Fibroblast of lung (primary cell): ENCODE data around the gene PPIP5K1.

ENCODE experiments used
- CTCF ChIP-seq, 2 donors: IDR thresholded peaks in 1 of 2; conservative IDR thresholded peaks in 1 of 2; 1 replicate in 1 of 2; 2 replicates in 1 of 2; pipeline ENCODE4 v1.5.1; 2011 to 2012; ENCODE audit warnings: low read length in 2 of 2, control low read depth in 1 of 2, inconsistent platforms in 1 of 2, low read depth in 1 of 2, mild to moderate bottlenecking in 1 of 2
- EZH2 ChIP-seq: IDR thresholded peaks from 2 replicates; pipeline ENCODE4 v1.5.1; 2012; ENCODE audit warnings: low read length, control low read depth, mild to moderate bottlenecking; ENCODE audit errors: missing control alignments

- TF ChIP-seq CTCF (conservative IDR thresholded peaks at IDR 0.05 in 1 of 2, IDR thresholded peaks at IDR 0.05 in 1 of 2; ENCODE audit: low read depth in 1 of 2, low read length in 2 of 2) (no peak), EZH2 (no peak)
These were observed 100.8 kb downstream of the PPIP5K1 start for GRCh38 chr15:43489191-43489590.
